ENCODE results near the gene NIBAN1.

The NIBAN1 gene

GRCh38 chr1:184943998-184944397, 30.3 kb downstream of the NIBAN1 start:
- DNase-seq: no peak

DNA sequence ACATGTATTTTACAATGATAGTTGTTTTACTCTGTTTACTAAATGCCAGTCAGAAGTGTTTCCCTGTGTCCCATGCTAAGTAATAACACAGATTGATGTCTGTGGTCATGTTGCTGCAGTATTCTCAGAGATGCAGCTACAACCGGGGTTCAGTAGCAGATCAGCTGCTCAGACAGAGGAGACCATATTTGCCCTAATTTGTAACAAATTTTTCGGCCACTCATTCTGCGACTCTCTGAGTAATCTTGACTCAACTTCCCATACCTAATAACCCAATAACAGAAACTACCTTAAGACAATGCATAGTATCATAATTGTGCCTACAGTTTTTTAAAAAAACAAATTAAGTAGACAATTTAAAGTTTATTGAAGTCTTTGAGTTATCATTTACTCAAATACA, 32.6 kb downstream of the NIBAN1 start:
- DNase-seq: no peak

GRCh38 chr1:184941410-184941733, 32.9 kb downstream of the NIBAN1 start:
- DNase-seq: no peak

DNA sequence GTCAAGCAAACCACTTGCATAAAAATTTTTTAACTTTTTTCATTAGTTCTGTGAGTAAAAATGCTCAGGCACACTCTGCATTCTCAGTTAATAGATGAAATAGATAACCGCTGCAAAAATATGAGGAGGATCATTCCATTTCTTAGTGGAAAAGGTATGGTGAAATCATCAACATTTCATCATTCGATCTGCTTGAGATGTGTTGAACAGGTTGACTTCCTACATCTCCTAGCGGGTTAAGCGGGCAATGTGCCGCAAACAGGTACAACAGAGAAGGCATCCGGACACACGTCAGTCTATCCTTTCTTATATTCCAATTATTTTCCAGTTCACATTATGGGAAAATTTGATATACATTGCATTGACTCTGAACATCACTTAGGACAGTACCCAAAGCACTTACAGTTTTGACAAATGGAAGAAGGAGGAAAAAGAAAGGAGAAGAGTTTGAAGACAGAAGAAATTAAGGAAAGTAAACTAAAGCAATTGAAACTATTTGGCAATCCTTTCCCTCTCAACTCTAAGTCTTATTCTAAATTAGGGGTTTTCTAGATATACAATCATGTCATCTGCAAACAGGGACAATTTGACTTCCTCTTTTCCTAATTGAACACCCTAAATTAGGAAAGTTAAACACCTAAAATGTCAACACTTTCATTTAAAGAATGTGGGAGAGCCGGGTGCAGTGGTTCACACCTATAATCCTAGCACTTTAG, 33.5 kb downstream of the NIBAN1 start:
- DNase-seq: no peak

DNA sequence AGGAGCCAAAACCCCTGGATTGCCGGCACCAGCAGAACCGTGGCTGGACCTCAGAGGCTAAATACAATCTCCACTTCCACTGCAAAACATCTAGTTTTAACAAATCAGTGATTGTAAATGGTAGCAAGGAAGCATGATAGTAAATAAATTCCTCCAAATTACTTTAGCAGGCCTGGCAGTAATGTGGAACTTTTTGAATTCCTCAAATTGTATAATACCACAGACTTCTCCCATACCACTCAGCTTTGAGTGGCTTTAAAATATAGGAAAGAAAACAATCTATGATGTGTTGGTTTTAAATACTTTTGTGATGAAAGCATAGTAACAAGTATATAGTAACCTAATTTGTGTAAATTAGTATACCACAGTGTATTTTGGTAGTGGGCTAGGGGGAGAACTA, 34.1 kb downstream of the NIBAN1 start:
- no peak for DNase-seq

DNA sequence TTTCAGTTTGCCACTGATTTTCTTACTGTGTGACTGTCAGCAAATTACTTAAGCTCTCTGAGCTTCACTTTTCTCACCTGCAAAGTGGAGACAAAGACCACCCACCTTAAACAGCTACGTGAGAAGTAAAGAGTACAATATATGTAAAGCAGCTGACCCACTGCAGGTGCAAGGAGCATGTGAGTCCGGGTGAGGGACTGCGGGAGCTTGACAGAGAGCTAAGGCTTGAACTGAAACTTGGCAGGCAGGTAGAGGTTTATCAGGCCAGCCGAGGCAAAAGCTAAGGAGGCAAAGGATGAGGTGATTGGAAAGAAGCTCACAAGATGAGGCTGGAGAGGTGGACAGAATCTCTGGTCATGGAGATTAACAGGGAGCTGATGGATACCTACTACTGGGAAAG, 36.6 kb downstream of the NIBAN1 start:
- DNase-seq: no peak

GRCh38 chr1:184935920-184936798, 38.1 kb downstream of the NIBAN1 start:
- DNase-seq: no peak

DNA sequence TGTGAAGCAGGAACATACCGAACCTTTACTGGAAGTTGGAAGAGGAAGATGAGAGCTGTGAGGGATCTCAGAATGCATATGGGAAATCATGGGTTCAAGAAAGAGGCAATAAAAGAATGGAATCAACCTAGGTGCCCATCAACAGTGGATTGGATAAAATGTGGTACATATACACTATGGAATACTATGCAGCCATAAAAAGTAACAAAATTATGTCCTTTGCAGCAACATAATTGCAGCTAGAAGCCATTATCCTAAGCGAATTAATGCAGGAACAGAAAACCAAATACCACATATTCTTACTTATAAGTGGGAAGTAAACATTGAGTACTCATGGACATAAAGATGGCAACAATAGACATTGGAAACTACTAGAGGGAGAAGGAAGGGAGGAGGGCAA, 40.4 kb downstream of the NIBAN1 start:
- DNase-seq: no peak

DNA sequence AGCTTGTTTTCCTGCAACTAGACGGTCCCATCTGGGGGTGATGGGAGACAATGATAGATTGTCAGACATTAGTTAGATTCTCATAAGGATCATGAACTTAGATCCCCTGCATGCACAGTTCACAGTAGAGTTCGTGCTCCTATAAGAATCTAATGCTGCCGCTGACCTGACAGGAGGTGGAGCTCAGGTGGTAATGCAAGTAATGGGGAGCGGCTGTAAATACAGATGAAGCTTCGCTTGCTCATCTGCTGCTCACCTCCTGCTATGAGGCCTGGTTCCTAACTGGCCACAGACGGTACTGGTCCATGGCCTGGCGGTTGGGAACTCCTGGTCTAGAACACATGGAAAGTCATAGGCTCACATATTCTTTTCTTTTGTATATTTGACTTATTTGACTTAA, 42.0 kb downstream of the NIBAN1 start:
- no peak for DNase-seq

DNA sequence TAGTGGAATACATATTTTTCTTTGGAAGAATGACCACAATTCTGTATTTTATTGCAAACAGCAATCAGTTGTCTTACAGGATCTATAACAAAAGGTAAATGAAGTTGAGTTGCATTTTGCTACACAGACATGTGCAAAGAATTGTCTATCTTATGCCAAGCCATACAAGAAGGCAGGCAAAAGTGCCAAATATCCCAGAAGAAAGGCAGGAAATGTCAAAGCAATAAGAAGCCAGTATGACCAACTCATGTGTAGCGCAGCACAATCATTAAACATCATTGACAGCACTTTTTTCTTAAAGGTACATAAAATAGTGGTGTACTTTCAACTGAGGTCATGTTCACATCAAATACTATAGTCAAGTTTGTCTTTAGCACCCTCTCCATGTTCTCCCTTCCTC, 42.7 kb downstream of the NIBAN1 start:
- no peak for DNase-seq

GRCh38 chr1:184930645-184931044, 43.7 kb downstream of the NIBAN1 start:
- DNase-seq: no peak

DNA sequence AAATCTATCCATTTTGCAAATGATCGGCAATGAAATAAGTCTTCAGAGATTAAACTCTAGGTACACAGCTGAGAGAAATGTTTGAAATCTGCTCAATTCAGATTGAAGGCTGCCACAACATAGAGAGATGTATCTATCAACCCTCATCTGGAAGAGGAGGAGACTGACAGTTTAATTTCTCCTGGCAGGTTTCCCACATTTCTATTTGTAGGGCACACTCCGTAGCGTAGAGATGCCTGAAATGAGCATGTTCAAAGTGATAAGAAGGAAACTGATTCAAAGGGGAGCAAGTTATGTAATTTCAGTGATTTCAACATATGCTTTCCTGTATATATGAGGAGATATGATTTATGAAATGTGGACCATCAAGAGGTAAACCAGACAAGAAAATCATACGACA, 44.1 kb downstream of the NIBAN1 start:
- no peak for DNase-seq

DNA sequence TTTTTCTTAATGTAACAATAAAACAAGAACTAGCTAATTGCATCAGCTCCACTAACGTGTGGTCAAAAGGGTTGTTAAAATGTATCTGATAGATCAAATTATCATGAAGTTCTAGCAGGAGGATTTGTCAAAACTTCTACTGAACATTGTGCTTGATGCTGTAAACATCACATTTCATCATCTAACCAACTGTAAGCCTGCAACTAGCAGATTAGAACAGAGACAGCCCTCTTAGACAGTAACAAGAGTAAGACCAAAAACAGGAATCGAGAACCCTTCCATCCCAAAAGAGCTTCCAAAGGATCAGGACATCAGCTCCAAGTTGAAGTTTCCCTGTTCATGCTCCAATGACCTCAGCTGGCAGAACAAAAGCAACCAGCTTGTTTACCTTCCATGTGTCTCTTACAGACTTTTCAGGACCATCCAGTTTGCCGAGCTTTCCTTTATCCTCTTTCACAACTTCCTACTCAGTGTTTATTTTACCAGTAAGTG, 44.6 kb downstream of the NIBAN1 start:
- no peak for DNase-seq

DNA sequence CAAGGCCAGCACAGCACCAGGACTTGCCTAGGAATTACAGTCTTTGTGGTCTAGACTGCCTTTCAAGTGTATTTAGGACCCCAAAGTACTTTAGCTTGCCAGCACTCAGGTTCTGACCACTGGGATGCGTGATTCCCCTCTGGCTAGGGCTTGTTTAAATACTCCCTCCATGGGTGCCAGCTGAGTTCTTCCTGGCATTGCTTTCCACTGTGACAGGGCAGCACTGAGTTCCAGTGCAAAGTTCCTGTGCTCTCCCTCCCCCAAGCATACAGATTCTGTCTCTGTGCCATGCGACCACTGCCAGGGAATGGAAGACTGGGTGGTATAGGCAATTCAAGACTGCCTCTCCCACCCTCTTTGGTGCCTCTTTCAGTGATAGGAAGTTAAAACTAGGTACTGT, 45.9 kb downstream of the NIBAN1 start:
- DNase-seq: no peak

All from kidney glomerular epithelial cell (primary cell).